Lower leg skin (tissue), 4 donors: ENCODE results near the gene MINDY4B. TPM values are rescaled to one million over a fixed set of nuclear protein-coding genes. Genes with fewer than 3 reads are reported as not detected.

Experiments used
- DNase-seq, 2 donors: peaks; one replicate each; pipeline ENCODE4 v3.0.0-alpha.2; 2019; ENCODE audit warnings: low spot score in 2 of 2
- H3K4me3 ChIP-seq: fragments of 200-600 bp; sonication (generic); 2 replicates; pipeline ENCODE4 v1.5.1; 2017; ENCODE audit warnings: mild to moderate bottlenecking, low read depth; ENCODE audit not compliant: poor library complexity, severe bottlenecking
- POLR2A ChIP-seq, 2 donors: fragments of 450-650 bp; IDR thresholded peaks; one replicate each; pipeline ENCODE4 v1.6.1; 2016 to 2017; ENCODE audit warnings: antibody characterized with exemption in 2 of 2, mild to moderate bottlenecking in 1 of 2, moderate library complexity in 1 of 2
- WGBS, 2 donors: methylation state at CpG; one replicate each; pipeline ENCODE4 v1.1.5; 2018; 5-methylcytosine and 5-hydroxymethylcytosine counted together
- intact Hi-C: fragments of 100-400 bp; cut with DNase I; formaldehyde crosslinking; loops from one replicate; pipeline ENCODE4 v1.15.0; 2023; ENCODE audit warnings: low total_unique reads
- total RNA-seq, 4 donors: library from RNA; depleted of rRNA; stranded (reverse); fragments of >200 nt; gene quantifications; one replicate each; pipeline ENCODE4 v1.1.0, GENCODE V29; 2016
- TF ChIP-seq, protein P1 (sequence below), 3 donors: fragments of 450-650 bp; IDR thresholded peaks; one replicate each; pipeline ENCODE4 v1.5.1; 2016; ENCODE audit warnings: antibody characterized with exemption in 3 of 3, mild to moderate bottlenecking in 3 of 3, moderate library complexity in 2 of 3

The MINDY4B gene
- total RNA-seq, 4 donors from 2014 or later: not detected

DNA sequence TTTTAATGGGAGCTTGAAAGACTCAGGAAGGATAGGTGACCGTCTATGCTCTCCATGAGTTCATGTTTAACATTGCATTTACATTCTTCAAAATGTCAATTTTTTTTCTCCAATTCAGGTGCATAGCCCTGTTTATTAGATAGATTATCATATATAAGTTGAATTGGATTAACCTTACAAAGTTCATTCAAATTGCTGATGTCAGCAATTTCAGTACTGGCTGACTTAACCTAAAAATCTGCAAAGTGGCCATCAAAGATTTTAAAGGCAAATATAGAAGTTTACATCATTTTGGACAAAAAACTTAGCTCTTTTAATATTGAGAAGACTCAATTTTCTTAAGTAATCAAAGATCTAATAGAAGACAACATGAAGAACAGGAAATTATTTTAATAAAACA lies 57.8 kb downstream of the MINDY4B start:
- WGBS, 2 donors: 97% methylated on average over 1 of the region's 1 CpG
- intact Hi-C loops: no loop called here
- no peak for TF ChIP-seq POLR2A (IDR thresholded peaks at IDR 0.05)
- TF ChIP-seq, protein P1, sequence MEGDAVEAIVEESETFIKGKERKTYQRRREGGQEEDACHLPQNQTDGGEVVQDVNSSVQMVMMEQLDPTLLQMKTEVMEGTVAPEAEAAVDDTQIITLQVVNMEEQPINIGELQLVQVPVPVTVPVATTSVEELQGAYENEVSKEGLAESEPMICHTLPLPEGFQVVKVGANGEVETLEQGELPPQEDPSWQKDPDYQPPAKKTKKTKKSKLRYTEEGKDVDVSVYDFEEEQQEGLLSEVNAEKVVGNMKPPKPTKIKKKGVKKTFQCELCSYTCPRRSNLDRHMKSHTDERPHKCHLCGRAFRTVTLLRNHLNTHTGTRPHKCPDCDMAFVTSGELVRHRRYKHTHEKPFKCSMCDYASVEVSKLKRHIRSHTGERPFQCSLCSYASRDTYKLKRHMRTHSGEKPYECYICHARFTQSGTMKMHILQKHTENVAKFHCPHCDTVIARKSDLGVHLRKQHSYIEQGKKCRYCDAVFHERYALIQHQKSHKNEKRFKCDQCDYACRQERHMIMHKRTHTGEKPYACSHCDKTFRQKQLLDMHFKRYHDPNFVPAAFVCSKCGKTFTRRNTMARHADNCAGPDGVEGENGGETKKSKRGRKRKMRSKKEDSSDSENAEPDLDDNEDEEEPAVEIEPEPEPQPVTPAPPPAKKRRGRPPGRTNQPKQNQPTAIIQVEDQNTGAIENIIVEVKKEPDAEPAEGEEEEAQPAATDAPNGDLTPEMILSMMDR (IDR thresholded peaks at IDR 0.05): no peak
- no peak for DNase-seq
- no peak overlapping the region for H3K4me3 ChIP-seq

- no peak for DNase-seq
- intact Hi-C loops: no loop called here
- TF ChIP-seq, protein P1 (IDR thresholded peaks at IDR 0.05): no peak
- H3K4me3 ChIP-seq: no peak overlapping the region
- WGBS, 2 donors: 46 to 52% methylated on average over 3 of the region's 3 CpGs
Observed at GRCh38 chr3:150844484-150844883, 60.8 kb downstream of the MINDY4B start.

DNA sequence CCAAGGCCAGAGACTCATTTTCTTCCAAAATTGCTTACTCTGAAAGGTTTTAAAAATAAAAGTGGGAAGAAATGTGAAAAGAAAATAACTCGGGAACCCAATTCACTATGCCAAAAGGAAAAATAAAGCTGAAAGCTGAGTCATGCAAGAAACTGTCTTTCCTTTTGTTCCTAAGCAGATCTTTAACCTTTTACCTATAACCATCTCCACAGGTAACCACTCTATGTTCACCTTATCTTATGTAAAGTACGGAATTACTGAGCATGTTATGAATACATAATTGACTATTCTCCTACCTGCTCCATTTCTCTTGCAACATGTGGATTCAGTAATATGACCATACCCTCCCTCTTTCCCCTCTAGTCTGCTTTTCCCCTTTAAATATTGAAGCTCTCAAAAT lies 62.0 kb downstream of the MINDY4B start:
- intact Hi-C loops: no loop called here
- no peak overlapping the region for H3K4me3 ChIP-seq
- TF ChIP-seq, protein P1 (IDR thresholded peaks at IDR 0.05): no peak
- no peak for TF ChIP-seq POLR2A (IDR thresholded peaks at IDR 0.05)
- no peak for DNase-seq
- WGBS, 2 donors: 65 to 74% methylated on average over 2 of the region's 2 CpGs

DNA sequence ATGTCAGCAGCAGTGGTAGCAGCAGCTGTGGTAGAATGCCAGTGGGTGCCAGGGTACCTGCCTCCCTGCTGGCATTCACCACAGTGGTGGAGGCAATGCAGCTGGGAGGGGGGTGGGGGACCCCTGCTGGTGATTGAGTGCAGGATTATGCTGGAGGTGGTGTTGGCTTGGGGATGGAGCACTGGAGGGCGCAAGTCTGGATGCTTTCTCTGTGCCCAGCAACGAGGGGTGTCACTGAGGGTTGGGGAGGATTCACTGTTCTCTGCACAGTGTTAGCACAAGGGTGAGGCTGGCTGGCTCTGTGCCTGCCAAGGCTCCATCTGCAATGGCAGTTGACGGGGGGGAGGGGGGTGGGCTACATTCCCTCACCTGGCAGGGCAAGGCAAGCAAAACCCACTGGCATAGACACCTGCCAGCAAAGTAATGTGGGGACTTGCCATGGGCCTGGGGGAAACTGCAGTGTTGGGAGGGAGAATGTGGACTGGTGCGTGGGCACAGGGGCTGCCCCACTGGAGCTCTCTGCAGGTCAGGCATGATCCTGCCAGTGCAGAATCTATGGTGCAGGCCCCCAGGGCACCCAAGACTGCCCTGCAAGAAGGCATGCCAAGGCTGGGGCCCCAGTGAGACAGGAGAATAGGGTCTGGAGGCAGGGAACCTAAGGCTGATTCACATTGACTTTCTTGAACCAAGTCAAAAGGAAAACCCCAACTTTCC lies 64.3 kb downstream of the MINDY4B start:
- no peak for DNase-seq
- 52 to 78% methylated on average over 2 to 4 of the region's 4 CpGs for WGBS, 2 donors
- no peak overlapping the region for H3K4me3 ChIP-seq
- intact Hi-C loops: no loop called here
- TF ChIP-seq POLR2A (IDR thresholded peaks at IDR 0.05): no peak
- TF ChIP-seq, protein P1 (IDR thresholded peaks at IDR 0.05): no peak

GRCh38 chr3:150830745-150831144 lies 74.5 kb downstream of the MINDY4B start:
- WGBS, 2 donors: 81 to 90% methylated on average over 7 of the region's 7 CpGs
- H3K4me3 ChIP-seq: no peak overlapping the region
- intact Hi-C loops: no loop called here
- no peak for DNase-seq
- TF ChIP-seq, protein P1 (IDR thresholded peaks at IDR 0.05): no peak
- no peak for TF ChIP-seq POLR2A (IDR thresholded peaks at IDR 0.05)
